Mesodermal cell (in vitro differentiated cells): ENCODE results near the gene ACSS1.

Experiments used
- H3K27ac ChIP-seq: 2 replicates; pipeline ENCODE4 v1.7.0; 2013; ENCODE audit warnings: mild to moderate bottlenecking, low read depth, low read length, moderate library complexity; ENCODE audit not compliant: severe bottlenecking
- H3K36me3 ChIP-seq: 2 replicates; pipeline ENCODE4 v1.7.1; 2013; ENCODE audit warnings: mild to moderate bottlenecking, low read length, moderate library complexity; ENCODE audit not compliant: control insufficient read depth, insufficient read depth
- H3K4me1 ChIP-seq: one replicate; pipeline ENCODE4 v1.7.1; 2013; ENCODE audit warnings: mild to moderate bottlenecking, low read length; ENCODE audit not compliant: insufficient read depth, control insufficient read depth, poor library complexity, severe bottlenecking
- H3K4me3 ChIP-seq: 2 replicates; pipeline ENCODE4 v1.7.0; 2013; ENCODE audit warnings: low read length, control low read depth, mild to moderate bottlenecking; ENCODE audit not compliant: insufficient read depth, poor library complexity, severe bottlenecking; ENCODE audit errors: extremely low read depth
- H3K9me3 ChIP-seq: 2 replicates; pipeline ENCODE4 v1.7.1; 2013; ENCODE audit warnings: mild to moderate bottlenecking, low read length, moderate library complexity; ENCODE audit not compliant: control insufficient read depth
- WGBS, 2 experiments: methylation state at CpG; one replicate each; pipeline ENCODE4 v1.1.5; 2013; ENCODE audit warnings: missing lambda C conversion rate in 2 of 2; ENCODE audit not compliant: insufficient coverage in 2 of 2; 5-methylcytosine and 5-hydroxymethylcytosine counted together

ACSS1 gene

DNA sequence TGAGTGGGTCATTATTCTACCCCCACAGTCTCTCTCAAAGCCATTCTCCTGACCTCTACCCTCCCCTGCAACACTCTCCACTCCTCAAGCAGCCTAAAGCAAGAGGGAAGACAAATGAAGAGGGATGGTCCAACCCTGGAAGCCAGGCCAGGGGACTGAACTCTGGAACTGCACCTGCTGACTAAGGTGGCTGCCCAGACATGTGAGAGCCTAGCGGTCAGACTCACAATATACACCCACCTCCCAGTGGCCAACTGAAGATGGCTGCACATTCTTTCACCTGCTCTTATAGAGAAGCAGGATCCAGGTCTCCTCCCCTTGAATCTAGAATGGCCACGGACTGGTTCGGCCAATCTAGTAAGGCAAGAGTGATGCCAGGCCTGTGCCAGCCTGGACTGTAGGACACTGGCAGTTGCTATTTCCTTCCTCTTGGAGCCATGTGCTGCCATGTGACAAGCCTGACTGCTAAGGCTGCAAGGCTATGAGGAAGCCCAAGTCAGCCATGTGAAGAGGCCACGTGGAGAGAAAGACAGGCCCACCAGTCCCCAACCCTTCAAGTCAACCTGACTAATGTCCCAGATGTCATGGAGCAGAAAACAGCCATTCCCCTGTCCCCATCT, 31.8 kb downstream of the ACSS1 start:
- H3K27ac ChIP-seq = no peak overlapping the region
- WGBS, 2 experiments = 89 to 96% methylated on average over 3 to 4 of the region's 4 CpGs
- no peak overlapping the region for H3K4me3 ChIP-seq
- H3K36me3 ChIP-seq = no peaks in the 10 kb centered on the region
- H3K9me3 ChIP-seq = no peaks in the 10 kb centered on the region
- H3K4me1 ChIP-seq = no peaks in the 10 kb centered on the region

DNA sequence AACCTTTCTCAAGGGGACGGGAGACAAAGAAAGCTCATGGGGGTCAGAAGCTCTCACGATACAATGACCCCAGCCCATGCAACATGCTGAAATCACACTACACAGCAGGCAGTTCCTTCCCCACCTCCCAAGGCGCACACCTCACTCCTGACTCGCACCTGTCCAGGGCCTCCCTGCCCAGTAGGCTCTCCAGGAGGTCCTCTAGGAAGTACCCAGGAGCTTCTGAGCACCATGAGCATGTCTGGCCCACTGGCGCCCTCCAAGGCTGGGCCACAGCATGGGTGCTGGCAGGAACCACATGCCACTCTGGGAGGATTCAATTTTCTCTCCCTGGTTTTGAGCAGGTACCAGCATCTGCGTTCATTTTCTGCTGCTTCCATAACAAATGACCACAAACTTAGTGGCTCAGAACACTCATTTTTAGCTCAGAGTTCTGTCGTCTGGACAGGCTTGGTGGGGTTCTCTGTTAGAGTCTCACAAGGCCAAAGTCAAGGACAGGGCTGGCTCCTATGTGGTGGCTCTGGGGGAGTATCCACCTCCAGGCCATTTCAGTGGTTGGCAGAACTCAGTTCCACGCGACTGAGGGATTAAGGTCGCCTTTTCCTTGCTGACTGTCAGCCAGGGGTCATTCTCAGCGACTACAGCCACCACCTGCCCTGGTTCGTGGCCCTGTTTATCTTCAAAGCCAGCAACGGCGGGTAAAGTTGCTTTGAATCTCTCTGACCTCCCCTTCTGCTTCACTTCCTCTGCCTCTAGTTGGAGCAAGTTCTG, 32.7 kb downstream of the ACSS1 start:
- H3K27ac ChIP-seq = no peak overlapping the region
- H3K36me3 ChIP-seq = no peaks in the 10 kb centered on the region
- no peaks in the 10 kb centered on the region for H3K4me1 ChIP-seq
- H3K4me3 ChIP-seq = no peak overlapping the region
- WGBS, 2 experiments = 85 to 89% methylated on average over 11 to 12 of the region's 14 CpGs
- H3K9me3 ChIP-seq = no peaks in the 10 kb centered on the region

DNA sequence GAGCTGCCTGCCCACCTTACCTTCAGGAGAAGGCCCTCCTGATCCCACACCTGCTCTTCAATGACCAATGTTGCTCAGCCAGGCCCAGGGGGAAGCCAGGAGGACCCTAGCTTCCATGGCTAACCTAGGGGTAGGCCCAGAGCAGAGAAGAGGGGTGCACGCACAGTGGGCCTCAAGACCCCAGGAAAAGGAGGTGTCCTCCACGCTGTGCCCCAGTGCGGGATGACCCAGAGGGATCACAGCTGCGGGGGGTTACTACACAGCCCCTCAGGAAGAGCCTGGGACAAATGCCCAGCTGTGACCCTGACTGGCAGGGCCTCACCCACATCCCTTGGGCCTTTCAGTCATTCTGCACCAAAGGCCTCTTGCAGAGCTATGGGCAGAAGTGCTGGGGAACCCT, 33.8 kb downstream of the ACSS1 start:
- 80 to 97% methylated on average over 4 of the region's 4 CpGs for WGBS, 2 experiments
- no peaks in the 10 kb centered on the region for H3K36me3 ChIP-seq
- H3K4me3 ChIP-seq = no peak overlapping the region
- no peak overlapping the region for H3K27ac ChIP-seq
- no peaks in the 10 kb centered on the region for H3K4me1 ChIP-seq
- H3K9me3 ChIP-seq = no peaks in the 10 kb centered on the region

DNA sequence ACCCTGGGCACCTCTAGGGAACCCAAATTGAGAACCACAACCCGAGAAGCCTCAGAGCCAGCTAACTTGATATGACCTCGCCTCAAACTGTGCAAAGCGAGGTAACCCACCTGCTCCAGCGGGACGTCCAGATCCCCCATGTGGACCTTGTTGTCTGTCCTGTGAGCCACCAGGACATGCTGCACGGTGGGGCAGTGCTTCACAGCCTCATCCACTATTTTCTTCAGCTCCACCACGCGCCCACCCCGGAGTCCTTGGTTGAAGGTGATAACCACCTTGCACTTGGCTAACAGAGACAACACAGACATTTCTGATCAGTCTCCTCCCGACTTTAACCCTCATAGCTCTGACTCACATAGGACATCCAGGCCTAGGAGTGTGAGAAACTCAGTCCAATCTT, 34.6 kb downstream of the ACSS1 start:
- Histone ChIP-seq H3K27ac (no peak overlapping the region), H3K36me3 (no peaks in the 10 kb centered on the region), H3K9me3 (no peaks in the 10 kb centered on the region), H3K4me1 (no peaks in the 10 kb centered on the region), H3K4me3 (no peak overlapping the region)
- WGBS, 2 experiments = 80 to 88% methylated on average over 9 of the region's 10 CpGs

DNA sequence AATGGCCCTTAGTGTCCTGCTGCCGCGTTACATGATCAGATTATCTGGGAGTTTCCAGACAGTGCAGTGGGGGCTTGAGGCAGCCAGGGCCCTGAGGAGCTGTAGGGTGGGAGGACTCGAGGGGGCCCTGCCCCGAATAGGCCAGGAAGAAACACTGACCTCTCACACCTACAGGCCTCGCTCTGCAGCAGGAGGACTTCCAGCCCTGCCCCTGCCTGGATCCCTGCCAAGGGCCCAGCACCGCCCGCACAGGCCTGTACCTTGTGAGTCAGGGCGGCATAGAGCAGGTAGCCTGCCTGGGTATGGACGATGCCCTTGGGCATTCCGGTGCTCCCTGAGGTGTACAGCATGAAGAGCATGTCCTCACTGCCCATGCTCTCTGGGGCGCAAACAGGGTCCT, 35.3 kb downstream of the ACSS1 start:
- no peak overlapping the region for H3K4me3 ChIP-seq
- no peaks in the 10 kb centered on the region for H3K4me1 ChIP-seq
- WGBS, 2 experiments = 85 to 92% methylated on average over 9 to 11 of the region's 11 CpGs
- no peak overlapping the region for H3K27ac ChIP-seq
- H3K36me3 ChIP-seq = no peaks in the 10 kb centered on the region
- H3K9me3 ChIP-seq = no peaks in the 10 kb centered on the region

DNA sequence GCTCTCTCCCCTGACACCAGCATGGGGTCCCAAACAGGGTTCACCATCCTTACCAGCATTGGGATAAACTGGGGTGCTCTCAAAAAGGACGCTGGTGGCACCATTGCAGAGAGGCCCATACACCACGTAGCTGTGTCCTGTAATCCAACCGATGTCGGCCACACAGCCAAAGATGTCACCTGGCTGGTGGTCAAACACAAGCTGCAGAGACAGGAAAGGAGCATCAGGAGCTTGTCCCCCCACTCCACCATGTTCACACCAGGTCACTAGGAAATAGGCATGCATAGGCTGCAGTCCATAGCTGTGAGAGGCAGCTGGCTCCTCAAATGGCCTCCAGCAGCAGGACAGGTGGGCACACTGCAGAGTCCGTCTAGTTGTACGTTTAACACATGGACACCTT, 36.6 kb downstream of the ACSS1 start:
- no peaks in the 10 kb centered on the region for H3K4me1 ChIP-seq
- H3K4me3 ChIP-seq = no peak overlapping the region
- 86 to 91% methylated on average over 4 to 6 of the region's 6 CpGs for WGBS, 2 experiments
- H3K9me3 ChIP-seq = no peaks in the 10 kb centered on the region
- H3K36me3 ChIP-seq = no peaks in the 10 kb centered on the region
- no peak overlapping the region for H3K27ac ChIP-seq

DNA sequence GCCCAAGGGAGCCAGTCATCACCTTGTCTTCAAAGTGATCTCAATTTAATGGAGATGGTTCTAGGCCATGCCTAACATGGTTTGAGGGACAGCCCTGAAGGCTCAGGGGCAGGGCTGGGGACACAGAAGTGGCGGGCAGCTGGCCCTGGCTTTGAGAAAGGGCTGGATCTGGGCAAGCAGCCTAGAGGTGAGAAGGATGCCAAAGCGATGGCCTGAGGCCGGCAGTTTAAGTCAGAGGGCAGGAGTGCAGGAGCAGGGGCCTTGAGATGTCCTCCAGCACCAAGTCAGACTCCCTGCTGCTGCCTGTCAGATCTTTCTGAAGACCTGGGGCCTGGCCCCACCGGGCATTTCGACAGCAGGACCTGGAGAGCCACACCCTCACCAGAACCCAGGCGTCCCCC, 37.0 kb downstream of the ACSS1 start:
- no peaks in the 10 kb centered on the region for H3K36me3 ChIP-seq
- no peaks in the 10 kb centered on the region for H3K9me3 ChIP-seq
- H3K4me1 ChIP-seq = no peaks in the 10 kb centered on the region
- 93 to 95% methylated on average over 6 of the region's 6 CpGs for WGBS, 2 experiments
- H3K4me3 ChIP-seq = no peak overlapping the region
- H3K27ac ChIP-seq = no peak overlapping the region

DNA sequence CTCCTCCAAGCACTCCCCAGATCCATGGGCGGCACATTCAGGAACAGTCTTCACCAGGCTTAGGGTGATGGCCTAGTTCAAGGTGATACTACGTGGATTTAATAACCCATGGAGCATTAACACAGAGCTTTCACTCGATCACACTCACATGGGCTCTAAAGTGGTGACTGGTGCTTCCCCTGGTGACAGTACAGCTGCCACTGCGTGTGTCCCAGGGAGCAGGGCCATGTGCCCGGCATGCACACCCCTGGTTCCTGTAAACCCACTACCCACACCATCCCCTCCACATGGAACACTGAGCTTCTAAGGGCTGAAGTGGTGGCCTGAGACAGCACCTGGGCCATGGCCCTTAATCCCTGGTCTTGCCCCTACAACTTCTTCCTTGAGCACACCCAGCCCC, 37.6 kb downstream of the ACSS1 start:
- Histone ChIP-seq H3K4me3 (no peak overlapping the region), H3K27ac (no peak overlapping the region), H3K9me3 (no peaks in the 10 kb centered on the region), H3K4me1 (no peaks in the 10 kb centered on the region), H3K36me3 (no peaks in the 10 kb centered on the region)
- WGBS, 2 experiments = 82 to 90% methylated on average over 3 to 5 of the region's 5 CpGs

DNA sequence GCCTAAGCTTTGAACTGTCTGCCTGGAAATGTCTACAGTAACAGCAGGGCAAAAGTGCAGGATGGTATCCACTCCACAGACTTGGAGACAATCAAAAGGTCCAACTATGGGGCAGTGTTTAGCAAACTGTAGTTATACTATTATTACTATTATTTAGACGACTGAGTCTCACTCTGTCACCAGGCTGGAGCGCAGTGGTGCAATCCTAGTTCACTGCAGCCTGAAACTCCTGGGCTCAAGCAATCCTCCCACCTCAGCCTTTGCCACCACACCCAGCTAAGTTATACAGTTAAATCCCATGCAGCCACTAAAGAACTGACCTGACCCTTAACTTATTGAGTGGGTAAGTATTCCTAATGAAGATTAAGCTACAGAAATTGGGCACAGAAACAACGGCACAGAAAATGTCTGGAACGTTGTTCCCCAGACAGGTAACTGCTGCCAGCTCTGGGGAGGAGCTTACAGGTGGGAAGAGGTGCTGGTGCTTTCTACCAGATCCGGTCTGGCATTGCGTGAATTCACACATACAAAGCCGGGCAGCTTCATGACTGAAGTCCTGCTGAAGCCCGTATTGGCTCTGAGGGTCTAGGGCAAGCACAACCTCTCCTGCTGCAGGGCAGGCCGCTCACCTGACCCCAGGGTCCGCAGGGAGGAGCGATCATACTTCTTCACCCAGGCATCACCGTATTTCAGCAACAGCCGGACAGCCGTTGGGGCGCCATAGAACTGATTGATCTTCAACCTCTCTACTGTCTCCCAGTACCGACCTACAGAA, 38.4 kb downstream of the ACSS1 start:
- H3K4me1 ChIP-seq = no peaks in the 10 kb centered on the region
- H3K27ac ChIP-seq = no peak overlapping the region
- no peak overlapping the region for H3K4me3 ChIP-seq
- no peaks in the 10 kb centered on the region for H3K36me3 ChIP-seq
- no peaks in the 10 kb centered on the region for H3K9me3 ChIP-seq
- 83 to 88% methylated on average over 16 of the region's 16 CpGs for WGBS, 2 experiments

DNA sequence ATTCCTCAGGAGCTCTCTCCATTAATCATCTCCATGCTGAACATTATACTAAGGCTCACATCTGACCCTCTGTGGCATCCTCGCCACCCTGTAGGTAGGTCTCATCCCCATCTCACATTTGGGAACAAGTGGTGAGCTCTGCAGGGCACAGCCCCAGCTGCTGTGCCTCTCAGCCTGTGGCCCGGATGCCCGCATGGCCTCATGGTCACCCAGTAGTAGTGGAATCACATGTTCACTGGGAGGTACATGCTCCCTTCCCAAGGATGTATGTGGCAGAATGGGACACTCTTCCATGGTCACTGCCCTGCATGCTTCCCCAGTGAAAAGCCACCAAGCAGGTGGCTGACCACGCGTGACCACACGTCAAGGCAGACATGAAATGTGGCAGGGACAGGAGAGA, 39.1 kb downstream of the ACSS1 start:
- Histone ChIP-seq H3K27ac (no peak overlapping the region), H3K4me1 (no peaks in the 10 kb centered on the region), H3K36me3 (no peaks in the 10 kb centered on the region), H3K9me3 (no peaks in the 10 kb centered on the region), H3K4me3 (no peak overlapping the region)
- WGBS, 2 experiments = 92 to 93% methylated on average over 5 to 6 of the region's 6 CpGs

DNA sequence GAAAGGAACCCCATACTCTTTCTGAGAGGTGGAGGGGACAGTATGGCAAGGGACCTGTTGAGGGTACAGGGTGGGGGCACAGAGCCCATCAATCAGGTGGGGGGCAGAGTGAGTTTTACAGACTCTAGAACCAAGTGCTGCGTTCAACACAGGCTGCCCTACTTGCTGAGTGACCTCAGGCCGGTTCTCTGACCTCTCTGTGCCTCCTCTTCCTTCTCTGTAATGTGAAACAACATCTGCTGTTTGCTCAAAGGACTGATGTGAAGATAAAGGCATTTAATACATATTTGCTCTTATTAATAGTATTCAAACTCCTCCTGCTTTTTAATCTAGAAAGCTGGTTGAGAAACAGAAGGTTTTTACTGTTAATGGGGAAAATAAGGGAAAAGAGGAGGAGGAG, 39.5 kb downstream of the ACSS1 start:
- no peaks in the 10 kb centered on the region for H3K9me3 ChIP-seq
- no peaks in the 10 kb centered on the region for H3K4me1 ChIP-seq
- H3K4me3 ChIP-seq = no peak overlapping the region
- no peak overlapping the region for H3K27ac ChIP-seq
- 43 to 100% methylated on average over 1 to 2 of the region's 2 CpGs for WGBS, 2 experiments
- no peaks in the 10 kb centered on the region for H3K36me3 ChIP-seq
